Effector memory CD8-positive, alpha-beta T cell (primary cell): ENCODE results near the gene MXI1.
A peak's percentile ranks its signal among the peaks of the same experiment; 100 is the strongest.

Source experiments
- ATAC-seq: fragments of 150-1000 bp; cut with Tn5 transposase; replicated peaks from 2 replicates; pipeline ENCODE4 v1.10.0; 2021; ENCODE audit warnings: mild to moderate bottlenecking, moderate library complexity
- DNase-seq, 3 experiments: peaks; one replicate each; pipeline ENCODE4 v3.0.0; 2021
- H3K27ac Mint-ChIP-seq, 2 donors: one replicate each; pipeline ENCODE4 v1.8.0; 2022; ENCODE audit warnings: mild to moderate bottlenecking in 2 of 2, mixed read lengths in 2 of 2, moderate library complexity in 2 of 2
- H3K27me3 Mint-ChIP-seq, 2 donors: one replicate each; pipeline ENCODE4 v1.8.0; 2022; ENCODE audit warnings: mixed read lengths in 2 of 2
- H3K36me3 Mint-ChIP-seq: one replicate; pipeline ENCODE4 v1.8.0; 2022; ENCODE audit warnings: mild to moderate bottlenecking, moderate library complexity, mixed read lengths; ENCODE audit not compliant: insufficient read depth
- H3K4me1 Mint-ChIP-seq, 2 donors: one replicate each; pipeline ENCODE4 v1.8.0; 2022; ENCODE audit warnings: low read depth in 2 of 2, mixed read lengths in 2 of 2
- H3K4me3 Mint-ChIP-seq, 2 donors: one replicate each; pipeline ENCODE4 v1.8.0; 2022; ENCODE audit warnings: mild to moderate bottlenecking in 2 of 2, mixed read lengths in 2 of 2, moderate library complexity in 2 of 2
- H3K9me3 Mint-ChIP-seq, 2 donors: one replicate each; pipeline ENCODE4 v1.8.0; 2022; ENCODE audit warnings: mixed read lengths in 2 of 2

The MXI1 gene

DNA sequence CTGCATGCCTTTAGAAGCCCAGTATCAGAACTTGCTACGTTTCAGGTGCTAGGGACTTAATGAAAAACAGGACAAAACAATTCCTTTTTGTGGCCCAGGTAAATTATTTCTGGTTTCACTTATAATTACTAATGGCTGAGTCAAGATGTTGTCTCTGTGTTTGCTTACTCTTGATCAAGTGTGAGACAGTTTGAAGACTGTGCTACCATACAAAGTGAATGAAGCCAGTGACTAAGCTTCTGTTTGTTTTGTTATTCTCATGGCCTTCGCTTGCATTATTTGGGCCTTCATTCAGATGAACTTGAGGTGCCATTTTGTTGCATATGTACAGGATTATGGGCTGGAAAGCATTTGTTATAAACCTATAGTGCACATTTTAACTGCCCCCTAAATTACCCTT lies 79.4 kb downstream of the MXI1 start:
- H3K27me3 Mint-ChIP-seq, result no peaks in the 10 kb centered on the region
- H3K36me3 Mint-ChIP-seq, result peaks cover 41% of the 10 kb centered on the region
- H3K4me1 Mint-ChIP-seq, result no peaks in the 10 kb centered on the region
- no peaks in the 10 kb centered on the region for H3K9me3 Mint-ChIP-seq
- ATAC-seq (no peak), DNase-seq (no peak)
- peak overlapping the region in 1 of 2 donors; percentile 60 for H3K27ac Mint-ChIP-seq
- no peak overlapping the region for H3K4me3 Mint-ChIP-seq

DNA sequence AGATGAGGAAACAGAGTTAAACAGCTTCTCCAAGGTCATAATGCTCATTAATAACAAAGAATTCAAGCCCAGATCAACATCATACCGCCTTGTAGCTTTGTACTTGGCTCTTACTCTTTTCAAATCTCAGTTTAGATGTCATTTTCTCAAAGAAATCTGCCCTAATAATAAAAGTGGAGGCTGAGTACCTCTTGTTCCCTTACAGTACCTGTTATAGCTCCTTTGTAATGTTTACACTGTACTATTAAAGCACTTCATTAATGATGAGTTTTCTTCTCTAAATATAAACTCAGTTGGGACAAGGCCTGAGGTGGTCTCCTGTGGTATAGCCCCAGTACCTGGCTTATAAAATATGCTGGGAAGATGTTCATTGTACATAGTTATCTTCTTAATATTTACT lies 89.6 kb downstream of the MXI1 start:
- peaks cover 12 to 26% of the 10 kb centered on the region in 2 donors for H3K4me1 Mint-ChIP-seq
- DNase-seq, result no peak
- H3K36me3 Mint-ChIP-seq, result peaks cover 89% of the 10 kb centered on the region
- H3K27me3 Mint-ChIP-seq, result no peaks in the 10 kb centered on the region
- peak overlapping the region; percentile 3 to 32 for H3K27ac Mint-ChIP-seq
- no peak for ATAC-seq
- H3K9me3 Mint-ChIP-seq, result no peaks in the 10 kb centered on the region
- no peak overlapping the region for H3K4me3 Mint-ChIP-seq

DNA sequence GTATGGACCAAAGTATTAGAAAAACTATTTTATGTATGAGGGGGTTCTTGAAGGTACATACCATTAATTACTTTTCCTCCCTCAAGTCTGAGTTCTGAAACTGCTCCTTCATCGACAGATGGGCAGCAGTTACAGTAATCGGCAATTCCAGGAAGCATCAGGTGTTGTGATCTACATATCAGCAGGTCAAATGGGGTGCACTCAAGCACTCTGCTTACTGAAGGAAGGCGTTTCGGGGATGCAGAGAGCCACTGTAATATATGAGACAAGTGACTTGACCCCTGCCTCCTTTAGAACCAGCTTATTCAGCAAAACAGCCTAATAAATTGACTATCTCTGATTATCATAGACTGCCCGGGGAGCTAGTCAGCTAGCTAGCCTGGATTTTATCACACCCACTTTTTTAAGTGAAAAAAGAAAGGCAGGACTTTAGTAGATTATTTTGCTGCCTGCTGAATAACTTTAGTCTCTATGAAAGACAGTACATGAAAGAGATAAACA lies 93.1 kb downstream of the MXI1 start:
- Mint-ChIP-seq H3K9me3 (no peaks in the 10 kb centered on the region), H3K27me3 (no peaks in the 10 kb centered on the region), H3K36me3 (peaks cover 73% of the 10 kb centered on the region), H3K4me1 (peaks cover 23 to 46% of the 10 kb centered on the region in 2 donors), H3K4me3 (no peak overlapping the region), H3K27ac (peak overlapping the region in 1 of 2 donors; percentile 2)
- DNase-seq, result no peak
- no peak for ATAC-seq

DNA sequence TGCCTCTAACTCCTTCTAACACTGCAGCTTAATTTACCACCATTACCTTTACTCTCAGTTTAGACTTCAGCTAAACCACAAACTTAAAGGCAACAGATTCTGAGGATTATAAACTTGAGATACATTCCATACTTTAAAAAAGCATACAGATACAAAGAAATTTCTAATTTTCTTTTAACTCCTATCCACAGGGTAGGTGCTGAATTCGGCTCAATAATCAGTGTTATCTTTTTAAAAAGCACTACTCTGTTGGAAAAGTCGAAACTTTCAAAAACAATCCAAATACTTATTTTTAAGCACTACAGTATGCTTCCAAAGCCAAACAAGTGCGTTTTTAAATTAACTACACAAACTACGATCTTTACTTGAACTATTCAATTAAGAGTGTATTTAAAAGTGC lies 96.3 kb downstream of the MXI1 start:
- DNase-seq, result no peak
- Mint-ChIP-seq H3K36me3 (peaks cover 48% of the 10 kb centered on the region), H3K27me3 (no peaks in the 10 kb centered on the region), H3K4me3 (peak overlapping the region; percentile 87 to 96), H3K4me1 (peaks cover 24 to 41% of the 10 kb centered on the region in 2 donors), H3K27ac (peak overlapping the region; percentile 98), H3K9me3 (no peaks in the 10 kb centered on the region)
- no peak for ATAC-seq

DNA sequence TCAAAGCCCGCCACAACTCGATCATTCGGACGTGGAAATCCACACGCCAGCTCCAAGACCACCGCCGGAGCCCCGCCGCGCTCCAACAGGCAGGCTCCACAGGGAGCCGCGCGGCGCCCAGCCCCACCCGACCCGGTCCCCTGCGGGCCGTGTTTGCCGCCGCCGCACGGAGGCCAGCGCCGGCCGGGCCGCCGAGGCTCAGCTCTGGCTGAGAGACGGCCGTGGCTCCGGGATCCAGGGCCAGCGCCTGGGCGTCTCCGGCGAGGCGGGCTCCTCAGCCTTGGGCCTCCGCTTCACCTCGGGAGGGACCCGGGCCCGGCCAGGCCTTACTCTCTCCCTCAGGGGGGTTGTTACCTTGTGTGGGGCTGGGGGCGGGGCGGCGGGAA lies 97.0 kb downstream of the MXI1 start:
- peaks cover 41% of the 10 kb centered on the region for H3K36me3 Mint-ChIP-seq
- H3K27me3 Mint-ChIP-seq, result no peaks in the 10 kb centered on the region
- DNase-seq, result no peak
- no peaks in the 10 kb centered on the region for H3K9me3 Mint-ChIP-seq
- H3K4me3 Mint-ChIP-seq, result peak overlapping the region; percentile 87 to 96
- ATAC-seq, result peak; percentile 45
- peak overlapping the region; percentile 98 for H3K27ac Mint-ChIP-seq
- H3K4me1 Mint-ChIP-seq, result peaks cover 24 to 34% of the 10 kb centered on the region in 2 donors

DNA sequence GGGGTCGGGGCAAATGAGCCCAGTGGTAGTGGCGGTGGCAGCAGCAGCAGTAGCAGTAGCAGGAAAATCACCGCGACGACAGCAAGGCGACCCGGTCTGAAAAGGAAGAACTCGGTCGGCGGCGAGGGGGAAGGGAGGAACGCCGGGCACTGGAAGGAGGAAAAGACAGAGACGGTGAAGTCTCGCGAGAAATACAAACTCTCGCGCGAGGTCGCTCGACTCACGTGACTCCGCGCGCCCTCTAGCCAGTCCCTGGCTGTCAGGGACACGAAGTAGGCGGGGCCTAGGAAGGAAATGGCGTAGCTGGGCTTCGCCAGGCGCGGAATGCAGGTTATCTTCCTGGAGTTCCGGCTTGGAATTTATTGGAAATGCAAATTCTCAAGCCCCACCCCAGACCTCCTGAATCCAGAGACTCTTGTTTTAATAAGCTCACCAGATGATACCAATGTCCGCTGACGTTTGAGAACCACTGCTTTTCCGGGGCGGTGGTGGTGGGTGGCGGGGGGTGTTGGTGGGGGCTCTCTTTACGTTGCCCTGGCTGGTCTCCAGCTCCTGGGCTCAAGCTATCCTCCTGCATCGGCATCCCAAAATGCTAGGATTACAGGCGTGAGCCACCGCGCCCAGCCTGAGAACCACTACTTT lies 97.5 kb downstream of the MXI1 start, which contains the start of gene SMNDC1:
Gene SMNDC1 (minus strand): TSS at position 141 of the 642 bp plus-strand sequence. CDS start 1,333 bp downstream, outside the sequence.
- Mint-ChIP-seq H3K4me1 (peaks cover 24 to 34% of the 10 kb centered on the region in 2 donors), H3K4me3 (peak within 1 kb of the TSS; percentile 87 to 96), H3K36me3 (peaks cover 38% of the 10 kb centered on the region), H3K9me3 (no peaks in the 10 kb centered on the region), H3K27ac (peak within 1 kb of the TSS; percentile 98), H3K27me3 (no peaks in the 10 kb centered on the region)
- peak; percentile 97 to 99 (median 98) for DNase-seq
- ATAC-seq, result peak; percentile 86

DNA sequence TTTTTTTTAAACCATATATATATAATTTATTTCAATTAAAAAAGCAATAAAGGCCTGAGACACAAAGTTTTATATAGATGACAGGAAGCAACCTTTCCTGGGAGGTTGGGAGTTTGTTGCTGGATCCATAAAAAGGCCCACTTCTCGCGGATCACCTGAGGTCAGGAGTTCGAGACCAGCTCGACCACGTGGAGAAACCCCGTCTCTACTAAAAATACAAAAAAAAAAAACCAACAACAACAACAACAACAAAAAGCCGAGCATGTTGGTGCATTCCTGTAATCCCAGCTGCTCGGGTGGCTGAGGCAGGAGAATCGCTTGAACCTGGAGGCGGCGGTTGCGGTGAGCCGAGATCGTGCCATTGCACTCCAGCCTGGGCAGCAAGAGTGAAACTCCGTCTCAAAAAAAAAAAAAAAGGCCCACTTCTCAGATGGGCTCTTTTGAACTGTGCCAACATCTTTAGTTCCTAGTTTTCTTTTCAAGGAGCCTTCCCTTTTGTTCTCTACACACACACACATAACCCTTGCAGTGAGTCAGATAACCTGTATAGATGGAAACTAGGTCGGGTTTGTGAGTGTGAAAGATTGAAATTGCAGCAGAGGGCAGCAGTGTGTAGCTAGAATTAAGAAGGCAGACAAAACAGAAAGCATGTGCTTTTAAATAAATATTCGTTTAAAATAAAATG lies 98.5 kb downstream of the MXI1 start:
- Mint-ChIP-seq H3K4me3 (peak overlapping the region; percentile 87 to 96), H3K9me3 (no peaks in the 10 kb centered on the region), H3K36me3 (peaks cover 28% of the 10 kb centered on the region), H3K27ac (peak overlapping the region; percentile 98), H3K27me3 (no peaks in the 10 kb centered on the region), H3K4me1 (peaks cover 19 to 29% of the 10 kb centered on the region in 2 donors)
- ATAC-seq (peak; percentile 64), DNase-seq (peak; percentile 51 to 56 (median 52))

DNA sequence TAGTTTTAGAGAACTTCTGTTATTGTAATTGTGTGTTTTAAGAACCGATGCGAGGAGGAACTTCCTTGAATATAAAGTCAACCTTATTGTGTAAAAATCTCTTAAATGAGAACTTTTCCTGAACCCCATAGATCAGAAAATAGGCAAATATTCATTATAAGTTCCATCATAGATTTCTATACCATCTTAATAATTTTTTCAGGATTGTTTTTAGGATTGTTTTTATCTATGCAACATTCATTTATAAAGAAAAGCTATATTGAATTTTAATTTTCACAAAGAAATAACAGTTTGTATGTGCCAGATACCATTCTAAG lies 99.0 kb downstream of the MXI1 start:
- no peaks in the 10 kb centered on the region for H3K27me3 Mint-ChIP-seq
- no peak for DNase-seq
- no peak overlapping the region for H3K27ac Mint-ChIP-seq
- H3K4me1 Mint-ChIP-seq, result peaks cover 19 to 26% of the 10 kb centered on the region in 2 donors
- H3K4me3 Mint-ChIP-seq, result peak overlapping the region; percentile 87 to 96
- H3K36me3 Mint-ChIP-seq, result peaks cover 28% of the 10 kb centered on the region
- no peaks in the 10 kb centered on the region for H3K9me3 Mint-ChIP-seq
- no peak for ATAC-seq

DNA sequence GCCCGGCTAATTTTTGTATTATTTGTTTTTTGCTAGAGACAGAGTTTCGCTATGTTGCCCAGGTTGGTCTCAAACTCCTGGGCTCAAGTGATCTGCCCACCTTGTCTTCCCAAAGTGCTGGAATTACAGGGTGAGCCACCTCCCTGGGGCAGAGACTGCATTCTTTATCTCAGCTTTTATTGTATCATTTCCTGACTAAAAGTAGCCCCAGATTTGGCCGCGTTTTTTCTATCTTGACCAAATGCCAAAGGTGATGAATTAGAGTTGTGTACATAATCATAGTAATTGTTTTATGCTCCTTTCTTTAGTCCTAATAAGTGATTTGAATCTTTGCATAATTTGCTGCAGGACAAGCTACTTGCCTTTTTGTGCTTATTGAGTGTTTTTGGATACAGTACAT lies 100.4 kb downstream of the MXI1 start:
- no peak overlapping the region for H3K27ac Mint-ChIP-seq
- ATAC-seq (no peak), DNase-seq (no peak)
- H3K9me3 Mint-ChIP-seq, result no peaks in the 10 kb centered on the region
- no peak overlapping the region for H3K4me3 Mint-ChIP-seq
- no peaks in the 10 kb centered on the region for H3K27me3 Mint-ChIP-seq
- peaks cover 19% of the 10 kb centered on the region for H3K36me3 Mint-ChIP-seq
- peaks cover 12 to 17% of the 10 kb centered on the region in 2 donors for H3K4me1 Mint-ChIP-seq

DNA sequence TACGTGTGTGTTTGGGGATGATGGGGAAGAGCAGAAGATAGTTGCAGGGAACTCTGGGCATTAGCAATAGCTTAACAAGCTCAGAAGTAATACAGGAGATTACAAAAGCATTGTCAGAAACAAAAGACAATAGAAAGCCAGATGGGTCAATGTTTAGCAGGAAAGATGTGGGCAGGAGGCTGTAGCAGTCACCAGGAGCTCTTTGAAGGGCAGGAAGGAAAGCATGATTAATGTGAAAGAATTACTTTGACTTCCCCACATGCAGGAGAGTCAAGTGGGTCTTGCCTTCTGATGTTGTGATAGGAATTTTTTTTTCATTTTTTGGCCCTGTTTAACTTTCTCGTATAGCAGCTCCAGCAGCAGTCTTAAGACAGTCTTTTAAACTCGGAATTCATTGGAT lies 103.3 kb downstream of the MXI1 start:
- no peaks in the 10 kb centered on the region for H3K9me3 Mint-ChIP-seq
- H3K4me3 Mint-ChIP-seq, result no peak overlapping the region
- DNase-seq (no peak), ATAC-seq (no peak)
- H3K27me3 Mint-ChIP-seq, result peaks cover 0 to 6% of the 10 kb centered on the region in 2 donors
- peaks cover 4% of the 10 kb centered on the region for H3K36me3 Mint-ChIP-seq
- peaks cover 0 to 6% of the 10 kb centered on the region in 2 donors for H3K4me1 Mint-ChIP-seq
- H3K27ac Mint-ChIP-seq, result no peak overlapping the region

DNA sequence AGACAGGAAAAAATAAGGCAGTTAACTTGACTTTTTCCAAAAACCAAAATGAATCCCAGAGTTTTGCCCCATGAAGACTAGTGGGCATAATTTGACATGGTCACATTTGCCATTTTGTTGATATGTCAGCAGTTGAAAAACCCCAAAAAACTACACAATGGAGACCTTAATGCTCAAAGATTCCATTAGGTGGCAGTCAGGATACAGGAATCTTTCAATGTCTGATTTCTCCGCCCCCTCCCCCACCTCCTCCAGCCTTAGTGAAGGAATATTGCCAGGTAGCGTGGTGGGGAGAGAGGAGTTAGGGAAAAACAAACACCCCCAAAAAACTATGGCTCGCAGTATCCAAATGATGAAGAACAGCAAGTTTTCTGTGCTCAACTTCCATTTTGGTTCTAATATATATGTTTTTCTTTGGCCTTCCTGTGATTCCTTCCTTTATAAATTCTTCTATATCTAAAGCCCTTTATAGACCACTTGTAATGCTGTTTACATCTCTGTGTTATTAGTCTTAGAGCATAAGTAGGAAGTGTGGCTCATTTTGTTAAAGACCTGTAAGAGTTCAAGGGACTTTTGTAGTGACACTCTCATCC lies 104.0 kb downstream of the MXI1 start:
- ATAC-seq (peak; percentile 63), DNase-seq (no peak)
- H3K4me1 Mint-ChIP-seq, result peaks cover 0 to 2% of the 10 kb centered on the region in 2 donors
- no peaks in the 10 kb centered on the region for H3K9me3 Mint-ChIP-seq
- H3K27me3 Mint-ChIP-seq, result peaks cover 0 to 6% of the 10 kb centered on the region in 2 donors
- no peak overlapping the region for H3K27ac Mint-ChIP-seq
- no peak overlapping the region for H3K4me3 Mint-ChIP-seq
- no peaks in the 10 kb centered on the region for H3K36me3 Mint-ChIP-seq

DNA sequence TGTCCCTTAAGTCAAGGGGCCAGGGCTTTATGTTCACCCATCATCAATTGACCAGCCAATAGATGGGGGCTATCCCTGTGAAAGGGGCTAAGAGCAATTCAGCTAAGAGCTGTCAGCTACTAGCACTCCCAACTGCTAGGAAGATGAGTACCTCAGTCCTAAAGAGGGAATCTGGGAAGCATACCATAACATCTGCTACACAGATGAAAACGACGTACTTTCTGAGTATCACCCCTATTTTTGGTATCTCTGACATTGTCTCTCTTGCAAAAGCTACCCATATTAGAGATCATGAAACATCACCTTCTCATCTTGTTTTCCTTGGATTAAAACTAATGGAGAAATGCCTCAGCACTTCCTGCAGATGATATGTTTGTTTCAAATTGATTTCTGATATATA lies 104.8 kb downstream of the MXI1 start:
- peaks cover 0 to 6% of the 10 kb centered on the region in 2 donors for H3K27me3 Mint-ChIP-seq
- no peak overlapping the region for H3K4me3 Mint-ChIP-seq
- ATAC-seq, result no peak
- H3K27ac Mint-ChIP-seq, result no peak overlapping the region
- H3K36me3 Mint-ChIP-seq, result no peaks in the 10 kb centered on the region
- H3K4me1 Mint-ChIP-seq, result peaks cover 0 to 2% of the 10 kb centered on the region in 2 donors
- no peak for DNase-seq
- no peaks in the 10 kb centered on the region for H3K9me3 Mint-ChIP-seq

DNA sequence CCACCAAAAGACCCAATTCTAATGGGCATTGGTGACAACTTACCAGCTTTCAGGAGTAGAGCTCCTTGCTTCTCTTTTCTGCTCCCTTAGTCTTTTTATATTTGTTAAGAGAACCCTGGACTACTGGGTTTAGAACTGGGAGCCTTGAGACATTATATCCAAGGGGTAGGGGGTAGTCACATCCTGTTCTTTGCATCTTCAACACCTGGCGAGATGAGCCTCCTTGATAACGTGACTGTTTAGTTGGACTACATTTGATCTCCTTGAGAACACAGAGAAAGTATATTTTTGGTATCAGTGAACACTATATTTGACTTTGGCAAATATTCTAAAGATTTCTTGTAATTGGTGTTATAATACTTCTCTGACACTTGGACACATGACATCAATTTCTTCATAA lies 106.3 kb downstream of the MXI1 start:
- no peaks in the 10 kb centered on the region for H3K36me3 Mint-ChIP-seq
- DNase-seq, result no peak
- H3K4me1 Mint-ChIP-seq, result peaks cover 0 to 2% of the 10 kb centered on the region in 2 donors
- H3K27ac Mint-ChIP-seq, result no peak overlapping the region
- no peak overlapping the region for H3K4me3 Mint-ChIP-seq
- H3K27me3 Mint-ChIP-seq, result peaks cover 0 to 6% of the 10 kb centered on the region in 2 donors
- no peak for ATAC-seq
- no peaks in the 10 kb centered on the region for H3K9me3 Mint-ChIP-seq
